HL-60 (cell line): ENCODE data around the gene MORN5.

Experiments used
- DNase-seq, 2 experiments: peaks; one replicate each; pipeline ENCODE4 v3.0.0-alpha.2; 2010 to 2020; ENCODE audit warnings: low read depth in 1 of 2, low spot score in 1 of 2
- H3K27ac ChIP-seq: fragments of 250-450 bp; sonication (Bioruptor Pico); replicated peaks from 2 replicates; pipeline ENCODE4 v1.5.1; 2020; ENCODE audit warnings: mild to moderate bottlenecking, moderate library complexity
- H3K27me3 ChIP-seq: fragments of 250-450 bp; sonication (Bioruptor Pico); 2 replicates; pipeline ENCODE4 v1.5.1; 2021; ENCODE audit warnings: mild to moderate bottlenecking, moderate library complexity; ENCODE audit not compliant: insufficient read depth, poor library complexity, severe bottlenecking
- H3K4me3 ChIP-seq: replicated peaks from 2 replicates; pipeline ENCODE4 v1.5.1; 2011; ENCODE audit warnings: mild to moderate bottlenecking, control low read depth, low read length; ENCODE audit not compliant: insufficient read depth
- CTCF ChIP-seq: IDR thresholded peaks from one replicate; pipeline ENCODE4 v1.5.1; 2011; ENCODE audit warnings: low read length, control low read depth, inconsistent platforms; ENCODE audit not compliant: insufficient read depth
- GABPA ChIP-seq: IDR thresholded peaks from 2 replicates; pipeline ENCODE4 v1.6.1; 2012; ENCODE audit warnings: low read depth
- POLR2AphosphoS5 ChIP-seq: IDR thresholded peaks from 2 replicates; pipeline ENCODE4 v1.6.1; 2012; ENCODE audit warnings: low read depth
- REST ChIP-seq: IDR thresholded peaks from 2 replicates; pipeline ENCODE4 v1.6.1; 2012; ENCODE audit warnings: low read depth; ENCODE audit not compliant: insufficient replicate concordance
- SPI1 ChIP-seq: IDR thresholded peaks from 2 replicates; pipeline ENCODE4 v1.6.1; 2012; ENCODE audit warnings: low read depth, mild to moderate bottlenecking, borderline replicate concordance

MORN5 gene

GRCh38 chr9:122234022-122234748 is 74.5 kb downstream of the MORN5 start:
- no peak for DNase-seq
- TF ChIP-seq SPI1, result no peak
- no peak for TF ChIP-seq REST
- no peak for TF ChIP-seq GABPA
- TF ChIP-seq CTCF, result no peak
- no peak for TF ChIP-seq POLR2AphosphoS5
- H3K4me3 ChIP-seq, result no peak overlapping the region
- peaks cover 31% of the 10 kb centered on the region for H3K27me3 ChIP-seq
- no peak overlapping the region for H3K27ac ChIP-seq

GRCh38 chr9:122236681-122237080 is 77.0 kb downstream of the MORN5 start:
- H3K27ac ChIP-seq, result no peak overlapping the region
- peaks cover 8% of the 10 kb centered on the region for H3K27me3 ChIP-seq
- DNase-seq, result no peak
- H3K4me3 ChIP-seq, result no peak overlapping the region
- no peak for TF ChIP-seq POLR2AphosphoS5
- TF ChIP-seq CTCF, result no peak
- no peak for TF ChIP-seq REST
- TF ChIP-seq GABPA, result no peak
- no peak for TF ChIP-seq SPI1

GRCh38 chr9:122239722-122240121 is 80.0 kb downstream of the MORN5 start:
- no peak for DNase-seq
- no peak for TF ChIP-seq GABPA
- TF ChIP-seq POLR2AphosphoS5, result no peak
- no peak for TF ChIP-seq CTCF
- no peak for TF ChIP-seq SPI1
- TF ChIP-seq REST, result no peak
- Histone ChIP-seq H3K4me3 (no peak overlapping the region), H3K27ac (no peak overlapping the region), H3K27me3 (no peaks in the 10 kb centered on the region)
